ENCODE results near the gene UCK2. TPM values are rescaled to one million over a fixed set of nuclear protein-coding genes. Genes with fewer than 3 reads are reported as not detected.
A peak's percentile ranks its signal among the peaks of the same experiment; 100 is the strongest.

UCK2 gene
- total and polyA plus RNA-seq, 9 of the 15 experiments (the other 6 are each of a cell fraction or from before 2014, with no cell fraction given), result 71.6 to 145 (median 95.8) TPM

- POLR2A ChIA-PET, result interaction anchor here (0.7 to 1.5 kb wide), 3 partner anchors 9 to 97 kb away, joined by 3 to 4 read pairs (median 4); partner anchors contain the start of gene TMCO1
- Histone ChIP-seq H3K4me2 (ENCODE audit: insufficient read depth, low read length) (no peak overlapping the region), H3K9me3 (replicated peaks; ENCODE audit: control insufficient read depth, insufficient read depth, low read depth, low read length) (no peaks in the 10 kb centered on the region), H3K4me1 (replicated peaks in 1 of 2; ENCODE audit: control insufficient read depth in 2 of 2, insufficient read depth in 2 of 2, low read length in 2 of 2) (peaks cover 2 to 15% of the 10 kb centered on the region in 2 experiments; a peak in 3 of 5 replicates), H3K27me3 (ENCODE audit: control insufficient read depth in 2 of 2, insufficient read depth in 2 of 2, low read length in 2 of 2) (no peaks in the 10 kb centered on the region), H3K4me3 (no peak overlapping the region), H3K36me3 (ENCODE audit: control insufficient read depth, insufficient read depth, low read length) (peaks cover 22% of the 10 kb centered on the region; the same call in 2 of the 3 replicates), H4K20me1 (replicated peaks; ENCODE audit: control insufficient read depth, insufficient read depth, low read length) (peaks cover 14% of the 10 kb centered on the region; the same call in 1 of the 2 replicates), H3K9ac (ENCODE audit: insufficient read depth in 1 of 2, low read depth in 2 of 2, low read length in 2 of 2) (no peak overlapping the region), H3K9me1 (ENCODE audit: control insufficient read depth, insufficient read depth, low read length) (no peaks in the 10 kb centered on the region), H3K27ac (ENCODE audit: extremely low read depth, low read depth, low read length) (peak overlapping the region; percentile 21; the same call in 1 of the 3 replicates), H3K79me2 (ENCODE audit: control insufficient read depth, insufficient read depth, low read length) (peaks cover 95% of the 10 kb centered on the region), H2AFZ (ENCODE audit: low read depth, low read length) (no peak overlapping the region)
- ATAC-seq (peak; percentile 22), FAIRE-seq (no peak), DNase-seq (ENCODE audit: extremely low read depth in 1 of 4, low spot score in 3 of 4) (no peak)
- CTCF ChIA-PET (ENCODE audit: low intra/inter-chr PET ratio), result no interaction called here
- intact Hi-C loops (cut with micrococcal nuclease) (no loop called here), in situ Hi-C loops (cut with MboI) (no loop called here)
- TF ChIP-seq, protein P1, sequence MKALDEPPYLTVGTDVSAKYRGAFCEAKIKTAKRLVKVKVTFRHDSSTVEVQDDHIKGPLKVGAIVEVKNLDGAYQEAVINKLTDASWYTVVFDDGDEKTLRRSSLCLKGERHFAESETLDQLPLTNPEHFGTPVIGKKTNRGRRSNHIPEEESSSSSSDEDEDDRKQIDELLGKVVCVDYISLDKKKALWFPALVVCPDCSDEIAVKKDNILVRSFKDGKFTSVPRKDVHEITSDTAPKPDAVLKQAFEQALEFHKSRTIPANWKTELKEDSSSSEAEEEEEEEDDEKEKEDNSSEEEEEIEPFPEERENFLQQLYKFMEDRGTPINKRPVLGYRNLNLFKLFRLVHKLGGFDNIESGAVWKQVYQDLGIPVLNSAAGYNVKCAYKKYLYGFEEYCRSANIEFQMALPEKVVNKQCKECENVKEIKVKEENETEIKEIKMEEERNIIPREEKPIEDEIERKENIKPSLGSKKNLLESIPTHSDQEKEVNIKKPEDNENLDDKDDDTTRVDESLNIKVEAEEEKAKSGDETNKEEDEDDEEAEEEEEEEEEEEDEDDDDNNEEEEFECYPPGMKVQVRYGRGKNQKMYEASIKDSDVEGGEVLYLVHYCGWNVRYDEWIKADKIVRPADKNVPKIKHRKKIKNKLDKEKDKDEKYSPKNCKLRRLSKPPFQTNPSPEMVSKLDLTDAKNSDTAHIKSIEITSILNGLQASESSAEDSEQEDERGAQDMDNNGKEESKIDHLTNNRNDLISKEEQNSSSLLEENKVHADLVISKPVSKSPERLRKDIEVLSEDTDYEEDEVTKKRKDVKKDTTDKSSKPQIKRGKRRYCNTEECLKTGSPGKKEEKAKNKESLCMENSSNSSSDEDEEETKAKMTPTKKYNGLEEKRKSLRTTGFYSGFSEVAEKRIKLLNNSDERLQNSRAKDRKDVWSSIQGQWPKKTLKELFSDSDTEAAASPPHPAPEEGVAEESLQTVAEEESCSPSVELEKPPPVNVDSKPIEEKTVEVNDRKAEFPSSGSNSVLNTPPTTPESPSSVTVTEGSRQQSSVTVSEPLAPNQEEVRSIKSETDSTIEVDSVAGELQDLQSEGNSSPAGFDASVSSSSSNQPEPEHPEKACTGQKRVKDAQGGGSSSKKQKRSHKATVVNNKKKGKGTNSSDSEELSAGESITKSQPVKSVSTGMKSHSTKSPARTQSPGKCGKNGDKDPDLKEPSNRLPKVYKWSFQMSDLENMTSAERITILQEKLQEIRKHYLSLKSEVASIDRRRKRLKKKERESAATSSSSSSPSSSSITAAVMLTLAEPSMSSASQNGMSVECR (CRISPR knock-in tag; IDR thresholded peaks at IDR 0.05), result no peak
- TF ChIP-seq FIP1L1 (IDR thresholded peaks at IDR 0.05; ENCODE audit: low read depth, low read length, poor library complexity, severe bottlenecking), result no peak
- TF ChIP-seq E2F3 (CRISPR knock-in tag; IDR thresholded peaks at IDR 0.05), result no peak
- no peak for TF ChIP-seq KDM5B (IDR thresholded peaks at IDR 0.05; ENCODE audit: insufficient replicate concordance, low read depth, low read length)
- no peak for TF ChIP-seq CTCFL (IDR thresholded peaks at IDR 0.05; ENCODE audit: borderline replicate concordance, insufficient read depth, low read depth, low read length, poor library complexity, severe bottlenecking)
- 73% methylated on average over 12 of the region's 12 CpGs for WGBS (ENCODE audit: insufficient coverage, low coverage, missing lambda C conversion rate)
- BruUV-seq (replicated peaks), result no TSS peak
Measured at GRCh38 chr1:165865633-165866340, 38.4 kb downstream of the UCK2 start.

Measured in K562 (cell line).